GM12872 (cell line): Measurements from ENCODE around the gene KCNN1.

Experiments used
- TF ChIP-seq, protein P1 (sequence below): IDR thresholded peaks from 3 replicates; pipeline ENCODE4 v1.5.1; 2011; ENCODE audit warnings: low read depth, mild to moderate bottlenecking, low read length, moderate library complexity; ENCODE audit not compliant: insufficient read depth

Gene KCNN1

DNA sequence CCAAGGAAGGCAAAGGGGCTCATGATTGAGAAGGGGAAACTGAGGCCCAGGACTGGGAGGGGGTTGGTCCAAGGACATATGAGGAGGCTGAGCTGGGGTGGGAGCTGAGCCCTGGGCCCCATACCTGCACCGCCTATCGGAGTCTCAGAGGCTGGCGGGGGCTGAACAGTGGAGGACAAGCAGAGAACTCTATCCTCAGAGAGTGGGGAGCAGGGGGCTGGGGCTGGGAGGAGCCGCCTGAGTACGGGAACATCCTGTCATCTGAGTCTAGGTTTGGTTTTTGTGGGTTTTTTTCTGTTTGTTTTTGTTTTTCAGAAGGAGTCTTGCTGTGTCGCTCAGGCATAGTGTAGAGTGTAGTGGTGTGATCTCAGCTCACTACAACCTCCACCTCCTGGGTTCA is 47.3 kb downstream of the KCNN1 start:
- TF ChIP-seq, protein P1, sequence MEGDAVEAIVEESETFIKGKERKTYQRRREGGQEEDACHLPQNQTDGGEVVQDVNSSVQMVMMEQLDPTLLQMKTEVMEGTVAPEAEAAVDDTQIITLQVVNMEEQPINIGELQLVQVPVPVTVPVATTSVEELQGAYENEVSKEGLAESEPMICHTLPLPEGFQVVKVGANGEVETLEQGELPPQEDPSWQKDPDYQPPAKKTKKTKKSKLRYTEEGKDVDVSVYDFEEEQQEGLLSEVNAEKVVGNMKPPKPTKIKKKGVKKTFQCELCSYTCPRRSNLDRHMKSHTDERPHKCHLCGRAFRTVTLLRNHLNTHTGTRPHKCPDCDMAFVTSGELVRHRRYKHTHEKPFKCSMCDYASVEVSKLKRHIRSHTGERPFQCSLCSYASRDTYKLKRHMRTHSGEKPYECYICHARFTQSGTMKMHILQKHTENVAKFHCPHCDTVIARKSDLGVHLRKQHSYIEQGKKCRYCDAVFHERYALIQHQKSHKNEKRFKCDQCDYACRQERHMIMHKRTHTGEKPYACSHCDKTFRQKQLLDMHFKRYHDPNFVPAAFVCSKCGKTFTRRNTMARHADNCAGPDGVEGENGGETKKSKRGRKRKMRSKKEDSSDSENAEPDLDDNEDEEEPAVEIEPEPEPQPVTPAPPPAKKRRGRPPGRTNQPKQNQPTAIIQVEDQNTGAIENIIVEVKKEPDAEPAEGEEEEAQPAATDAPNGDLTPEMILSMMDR = no peak

DNA sequence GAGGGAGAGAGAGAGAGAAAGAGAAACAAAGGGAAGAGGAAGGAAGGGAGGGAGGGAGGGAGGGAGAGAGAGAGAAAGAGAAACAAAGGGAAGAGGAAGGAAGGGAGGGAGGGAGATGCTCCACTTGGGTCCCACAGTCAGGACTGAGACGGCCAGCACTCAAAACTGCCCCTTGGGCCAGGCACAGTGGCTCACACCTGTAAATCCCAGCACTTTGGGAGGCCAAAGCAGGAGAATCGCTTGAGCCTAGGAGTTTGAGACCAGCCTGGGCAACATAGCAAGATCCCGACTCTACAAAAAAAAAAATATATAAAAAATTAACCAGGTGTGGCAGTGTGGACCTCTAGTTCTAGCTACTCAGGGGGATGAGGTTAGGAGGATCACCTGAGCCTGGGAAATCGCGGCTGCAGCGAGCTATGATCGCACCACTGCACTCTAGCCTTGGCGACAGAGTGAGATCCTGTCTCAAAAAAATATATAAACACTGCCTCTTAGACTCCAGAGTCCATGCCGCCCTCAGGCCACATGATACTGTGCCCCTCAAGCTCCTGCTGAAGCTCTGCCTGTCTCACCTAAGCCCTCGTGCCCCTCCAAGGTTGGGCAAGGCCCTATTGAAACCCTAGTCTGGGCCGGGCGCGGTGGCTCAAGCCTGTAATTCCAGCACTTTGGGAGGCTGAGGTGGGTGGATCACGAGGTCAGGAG is 49.5 kb downstream of the KCNN1 start:
- TF ChIP-seq, protein P1 = no peak

DNA sequence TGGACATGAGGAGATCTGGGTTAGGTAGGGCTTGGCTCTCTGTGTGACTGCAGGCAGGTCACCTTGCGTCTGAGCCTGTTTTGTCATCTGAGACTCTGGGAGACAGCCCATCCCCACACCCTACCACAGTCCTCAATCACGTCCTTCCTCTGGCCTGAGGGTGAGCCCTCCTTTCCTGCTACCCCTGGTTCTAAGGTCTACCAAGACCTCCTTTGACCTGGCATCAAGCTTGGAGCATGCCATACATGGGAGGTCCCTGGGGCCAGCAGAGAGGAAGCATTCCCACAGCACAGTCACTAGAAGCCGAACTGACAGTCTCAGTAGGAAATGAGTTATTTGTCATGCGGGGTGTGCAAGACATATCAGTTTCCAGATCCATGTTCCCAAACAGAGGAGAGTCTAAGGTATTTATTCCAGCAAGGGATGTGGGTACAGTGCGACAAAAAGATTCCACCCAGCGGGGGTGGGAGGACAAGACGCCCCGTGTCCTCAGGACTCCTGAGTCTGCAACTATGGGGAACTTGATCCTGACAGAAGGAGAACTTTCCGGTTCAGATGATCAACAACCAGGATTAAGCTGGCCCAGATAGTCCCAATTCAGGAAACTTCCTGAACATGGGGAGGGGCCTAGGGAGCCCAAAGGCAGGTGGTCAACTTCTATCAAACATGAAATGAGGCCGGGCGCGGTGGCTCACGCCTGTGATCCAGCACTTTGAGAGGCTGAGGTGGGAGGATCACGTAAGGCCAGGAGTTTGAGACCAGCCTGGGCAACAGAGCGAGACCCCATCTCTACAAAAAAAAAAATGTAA is 50.6 kb downstream of the KCNN1 start:
- TF ChIP-seq, protein P1 = no peak

DNA sequence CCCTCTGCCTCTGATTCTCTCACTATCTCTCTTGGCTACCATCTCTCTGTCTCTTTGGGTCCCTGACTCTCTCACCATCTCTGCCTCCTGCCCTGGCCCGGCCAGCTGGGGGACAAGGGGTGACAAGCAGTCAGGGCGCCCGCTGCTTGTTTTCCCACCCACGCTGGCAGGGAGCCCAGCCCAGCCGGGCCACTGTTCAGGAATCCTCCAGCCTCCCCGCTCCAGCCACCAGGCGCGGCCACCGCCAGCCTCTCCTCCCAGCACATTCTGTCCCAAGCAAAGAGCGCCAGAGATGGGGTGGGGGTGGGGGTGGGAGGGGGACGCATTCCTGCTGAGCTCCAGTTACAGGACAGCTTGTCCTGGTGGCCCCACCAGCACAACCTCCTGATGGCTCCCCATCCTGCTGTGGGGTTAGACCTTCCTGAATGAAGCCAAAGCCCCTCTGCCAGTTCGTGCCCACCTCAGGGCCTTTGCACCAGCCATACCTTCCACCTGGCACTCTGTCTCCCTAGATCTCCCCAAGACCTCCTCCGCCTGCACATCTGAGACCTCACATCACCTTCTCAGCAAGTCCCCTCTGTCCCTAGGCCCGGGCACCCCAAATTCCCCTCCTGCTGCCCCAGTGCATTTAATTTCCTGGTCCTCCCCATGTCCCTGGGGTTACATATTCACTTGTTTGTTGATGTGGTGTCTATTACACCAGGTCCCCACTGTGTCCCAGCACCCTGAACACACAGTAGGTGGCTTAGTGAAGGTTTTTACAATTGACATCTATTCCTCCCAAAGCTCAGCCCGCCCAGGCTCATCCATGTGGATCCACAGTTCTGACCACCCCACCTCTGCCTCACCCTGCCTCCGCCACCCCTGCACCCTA is 53.5 kb downstream of the KCNN1 start:
- TF ChIP-seq, protein P1 = no peak

DNA sequence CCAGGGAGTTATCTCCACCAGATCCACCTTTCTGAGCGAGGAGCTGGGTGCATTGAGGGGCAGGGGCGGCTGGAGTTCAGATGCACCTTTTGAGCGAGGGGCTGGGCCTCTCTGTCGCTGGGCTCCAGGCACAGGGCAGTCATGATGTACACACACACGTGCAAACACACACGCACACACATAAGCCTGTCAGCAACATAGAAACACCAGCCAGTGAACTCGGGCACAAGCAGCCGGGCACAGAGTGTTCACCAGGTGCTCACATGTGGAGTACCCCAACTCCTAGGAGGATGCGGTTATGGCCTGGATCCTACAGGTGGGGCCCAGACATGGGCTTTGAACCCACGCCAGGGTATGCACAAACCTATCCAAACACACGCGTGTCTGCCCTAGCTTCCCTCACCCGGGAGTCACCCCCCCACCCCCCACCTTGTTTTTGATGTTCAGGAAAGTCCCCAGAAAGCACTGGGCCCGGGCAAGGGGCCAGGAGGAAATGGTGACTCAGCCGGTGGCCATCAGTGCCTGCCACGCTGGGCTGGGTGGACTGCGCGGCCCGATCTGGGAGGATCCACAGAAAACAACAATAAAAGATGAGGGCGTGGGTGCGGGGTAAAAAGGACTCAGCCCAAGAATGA is 54.3 kb downstream of the KCNN1 start:
- TF ChIP-seq, protein P1 = no peak

DNA sequence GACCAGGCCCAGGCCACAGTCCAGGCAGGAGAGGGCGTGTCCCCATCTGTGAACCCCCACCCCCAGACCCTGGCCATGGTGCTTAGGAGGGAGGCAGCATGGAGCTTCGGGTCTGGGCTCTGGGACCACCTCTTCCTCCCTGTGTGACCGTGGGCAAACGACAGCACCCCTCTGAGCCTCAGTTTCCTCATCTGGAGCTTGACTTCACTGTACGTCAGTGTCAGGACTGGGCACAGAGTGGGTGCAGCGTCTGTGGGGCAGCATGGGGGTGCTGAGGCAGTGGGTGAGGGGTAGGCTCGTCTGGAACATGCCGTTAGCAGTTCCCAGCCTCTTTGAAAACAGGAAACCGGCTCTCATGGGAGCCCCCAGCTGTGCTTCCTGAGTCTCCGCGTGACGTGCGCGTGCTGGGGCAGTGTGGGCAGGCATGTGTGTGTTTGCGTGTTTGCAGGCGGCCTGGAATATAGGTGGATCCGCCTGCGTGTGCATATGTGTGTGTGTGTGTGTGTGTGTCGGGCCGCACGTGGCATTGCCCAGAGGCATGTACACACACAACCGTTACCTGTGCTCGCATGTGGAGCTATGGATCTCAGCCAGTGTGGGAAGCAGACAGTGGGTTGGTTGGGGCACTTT is 56.8 kb downstream of the KCNN1 start:
- TF ChIP-seq, protein P1 = no peak
